HG03521 (cell line): Measurements from ENCODE around the gene KCNMA1.
"Not testable (repeated sequence)": the region's sequence is repeated elsewhere in the genome, so short reads cannot be mapped to it uniquely, and the experiment has no call there.

Source experiments
- ATAC-seq: cut with Tn5 transposase; IDR thresholded peaks from one replicate; pipeline ENCODE4 v1.9.1; 2021; ENCODE audit warnings: mild to moderate bottlenecking, moderate library complexity; ENCODE audit not compliant: unreplicated experiment

Gene KCNMA1

GRCh38 chr10:77608281-77608680 is 29.3 kb downstream of the KCNMA1 start:
- ATAC-seq, result no peak

GRCh38 chr10:77606751-77607150 is 30.9 kb downstream of the KCNMA1 start:
- ATAC-seq, result no peak

GRCh38 chr10:77605466-77605865 is 32.1 kb downstream of the KCNMA1 start:
- ATAC-seq, result no peak

- ATAC-seq, result no peak
Observed at GRCh38 chr10:77604941-77605351, 32.7 kb downstream of the KCNMA1 start.

- no peak for ATAC-seq
Observed at GRCh38 chr10:77604063-77604462, 33.5 kb downstream of the KCNMA1 start.

- ATAC-seq, result peak; percentile 43
Observed at GRCh38 chr10:77603534-77603927, 34.1 kb downstream of the KCNMA1 start.

GRCh38 chr10:77602913-77603533 is 34.6 kb downstream of the KCNMA1 start:
- ATAC-seq, result no peak

- no peak for ATAC-seq
Observed at GRCh38 chr10:77602231-77602912, 35.2 kb downstream of the KCNMA1 start.

- no peak for ATAC-seq
Observed at GRCh38 chr10:77601488-77601887, 36.1 kb downstream of the KCNMA1 start.

- ATAC-seq, result no peak
Observed at GRCh38 chr10:77600640-77601039, 37.0 kb downstream of the KCNMA1 start.

- no peak for ATAC-seq
Observed at GRCh38 chr10:77599651-77600050, 38.0 kb downstream of the KCNMA1 start.

GRCh38 chr10:77598606-77599005 is 39.0 kb downstream of the KCNMA1 start:
- ATAC-seq, result no peak

GRCh38 chr10:77597560-77597959 is 40.0 kb downstream of the KCNMA1 start:
- ATAC-seq, result no peak

GRCh38 chr10:77594471-77594783 is 43.2 kb downstream of the KCNMA1 start:
- ATAC-seq, result no peak

- no peak for ATAC-seq
Observed at GRCh38 chr10:77593771-77594470, 43.7 kb downstream of the KCNMA1 start.

GRCh38 chr10:77592946-77593636 is 44.5 kb downstream of the KCNMA1 start:
- no peak for ATAC-seq

- ATAC-seq, result no peak
Observed at GRCh38 chr10:77592510-77592909, 45.1 kb downstream of the KCNMA1 start.

GRCh38 chr10:77591238-77591880 is 46.2 kb downstream of the KCNMA1 start:
- no peak for ATAC-seq

GRCh38 chr10:77590344-77591237 is 47.0 kb downstream of the KCNMA1 start:
- no peak for ATAC-seq

GRCh38 chr10:77589703-77590102 is 47.9 kb downstream of the KCNMA1 start:
- ATAC-seq, result not testable (repeated sequence)
